GM19463 (cell line): ENCODE measurements around the gene GPER1.

Source experiments
- ATAC-seq: cut with Tn5 transposase; IDR thresholded peaks from one replicate; pipeline ENCODE4 v1.9.1; 2021; ENCODE audit warnings: mild to moderate bottlenecking, moderate library complexity; ENCODE audit not compliant: unreplicated experiment

The GPER1 gene

GRCh38 chr7:1086588-1087464 is 1.1 kb upstream of the GPER1 start:
- peak; percentile 75 for ATAC-seq

GRCh38 chr7:1087465-1087814 is 473 bp upstream of the GPER1 start:
- no peak for ATAC-seq

GRCh38 chr7:1090236-1090635 is 2.3 kb downstream of the GPER1 start:
- ATAC-seq: no peak

- no peak for ATAC-seq
These were observed 3.1 kb downstream of the GPER1 start for GRCh38 chr7:1090686-1091643.

GRCh38 chr7:1091644-1092027 is 3.7 kb downstream of the GPER1 start:
- no peak for ATAC-seq

GRCh38 chr7:1092161-1092632 is 4.3 kb downstream of the GPER1 start:
- ATAC-seq: no peak

GRCh38 chr7:1092806-1093501 is 5.0 kb downstream of the GPER1 start:
- no peak for ATAC-seq

- no peak for ATAC-seq
These were observed 5.6 kb downstream of the GPER1 start for GRCh38 chr7:1093502-1093843.

GRCh38 chr7:1093916-1094508 is 6.1 kb downstream of the GPER1 start:
- ATAC-seq: no peak

- no peak for ATAC-seq
These were observed 7.0 kb downstream of the GPER1 start for GRCh38 chr7:1094870-1095269.

- no peak for ATAC-seq
These were observed 7.8 kb downstream of the GPER1 start for GRCh38 chr7:1095621-1096155.

GRCh38 chr7:1096156-1097119 is 8.5 kb downstream of the GPER1 start:
- no peak for ATAC-seq

- ATAC-seq: no peak
These were observed 9.2 kb downstream of the GPER1 start for GRCh38 chr7:1097120-1097504.

GRCh38 chr7:1098243-1099153 is 10.6 kb downstream of the GPER1 start:
- ATAC-seq: no peak

- ATAC-seq: no peak
These were observed 11.2 kb downstream of the GPER1 start for GRCh38 chr7:1099154-1099542.

GRCh38 chr7:1099637-1100036 is 11.7 kb downstream of the GPER1 start:
- ATAC-seq: no peak

GRCh38 chr7:1100386-1100785 is 12.5 kb downstream of the GPER1 start:
- no peak for ATAC-seq

- ATAC-seq: no peak
These were observed 13.1 kb downstream of the GPER1 start for GRCh38 chr7:1100834-1101562.
